Effector CD4-positive, alpha-beta T cell (primary cell): Measurements from ENCODE around the gene GLIPR1L2.
"Not testable (repeated sequence)": the region's sequence is repeated elsewhere in the genome, so short reads cannot be mapped to it uniquely, and the experiment has no call there.

Experiments used
- DNase-seq: peaks from one replicate; pipeline ENCODE4 v3.0.0-alpha.2; 2020
- total RNA-seq: gene quantifications from one replicate; lab custom pipeline; 2026; lab: John Stamatoyannopoulos, UW

GLIPR1L2 gene
- total RNA-seq, result 0.56 reads per million

DNA sequence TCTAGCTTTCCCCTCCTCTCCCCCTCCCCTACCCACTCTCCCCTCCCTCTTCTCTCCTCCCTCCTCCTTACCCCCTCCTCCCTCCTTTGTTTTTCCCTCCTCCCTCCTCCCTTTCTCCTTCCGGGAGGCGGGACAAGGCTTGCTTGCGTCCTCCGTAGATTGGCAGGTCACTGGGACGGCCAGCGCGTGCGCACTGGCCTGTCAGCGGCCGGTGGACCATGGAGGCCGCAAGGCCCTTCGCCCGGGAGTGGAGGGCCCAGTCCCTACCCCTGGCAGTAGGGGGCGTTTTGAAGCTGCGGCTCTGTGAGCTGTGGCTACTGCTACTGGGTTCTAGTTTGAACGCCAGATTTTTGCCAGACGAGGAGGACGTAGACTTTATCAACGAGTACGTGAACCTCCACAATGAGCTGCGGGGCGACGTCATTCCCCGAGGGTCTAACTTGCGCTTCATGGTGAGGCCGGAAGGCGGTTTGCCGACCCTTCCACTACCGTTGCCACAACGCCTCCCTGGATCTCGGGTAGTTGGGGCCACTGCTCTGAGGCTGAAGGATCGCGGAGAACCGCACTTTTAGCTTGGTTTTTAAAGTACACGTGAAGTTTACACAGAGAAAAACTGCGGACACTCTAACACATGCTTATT lies at the start of gene GLIPR1L2:
GLIPR1L2 (plus strand) TSS at position 191 of the 640 bp plus-strand sequence; CDS start at position 219, 28 bp downstream.
- DNase-seq, result peak; percentile 66

- no peak for DNase-seq
Measured at GRCh38 chr12:75341873-75342272, 49.0 kb upstream of the GLIPR1L2 start.

GRCh38 chr12:75345531-75345930 lies 45.4 kb upstream of the GLIPR1L2 start:
- no peak for DNase-seq

DNA sequence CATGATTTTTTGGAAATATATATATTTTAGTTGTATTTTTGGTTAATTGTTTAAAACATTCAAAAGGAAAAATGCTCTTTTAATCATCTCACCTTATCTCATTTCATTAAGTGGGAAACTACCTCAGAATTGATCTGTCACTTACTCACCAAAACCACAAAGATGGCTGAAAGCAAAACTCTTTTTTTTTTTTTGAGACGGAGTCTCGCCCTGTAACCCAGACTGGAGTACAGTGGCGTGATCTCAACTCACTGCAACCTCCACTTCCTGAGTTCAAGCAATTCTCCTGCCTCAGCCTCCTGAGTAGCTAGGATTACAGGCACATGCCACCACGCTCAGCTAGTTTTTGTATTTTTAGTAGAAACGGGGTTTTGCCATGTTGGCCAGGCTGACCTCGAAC lies 44.7 kb upstream of the GLIPR1L2 start:
- not testable (repeated sequence) for DNase-seq

- no peak for DNase-seq
Measured at GRCh38 chr12:75349946-75350345, 40.9 kb upstream of the GLIPR1L2 start.

DNA sequence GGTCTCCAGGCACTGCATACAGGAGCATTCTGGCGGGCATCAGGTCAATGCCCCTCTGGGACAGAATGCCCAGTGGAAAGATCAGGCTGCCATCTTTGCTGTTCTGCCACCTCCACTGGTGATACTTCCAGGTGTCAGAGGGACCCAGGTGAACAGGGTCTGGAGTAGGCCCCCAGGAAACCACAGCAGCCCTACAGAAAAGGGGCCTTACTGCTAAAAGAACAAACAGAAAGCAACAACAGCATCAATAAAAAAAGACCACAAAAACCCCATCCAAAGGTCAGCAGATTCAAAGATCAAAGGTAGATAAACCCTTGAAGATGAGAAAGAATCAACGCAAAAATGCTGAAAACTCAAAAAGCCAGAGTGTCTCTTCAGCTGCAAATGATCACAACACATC lies 40.5 kb upstream of the GLIPR1L2 start:
- no peak for DNase-seq

DNA sequence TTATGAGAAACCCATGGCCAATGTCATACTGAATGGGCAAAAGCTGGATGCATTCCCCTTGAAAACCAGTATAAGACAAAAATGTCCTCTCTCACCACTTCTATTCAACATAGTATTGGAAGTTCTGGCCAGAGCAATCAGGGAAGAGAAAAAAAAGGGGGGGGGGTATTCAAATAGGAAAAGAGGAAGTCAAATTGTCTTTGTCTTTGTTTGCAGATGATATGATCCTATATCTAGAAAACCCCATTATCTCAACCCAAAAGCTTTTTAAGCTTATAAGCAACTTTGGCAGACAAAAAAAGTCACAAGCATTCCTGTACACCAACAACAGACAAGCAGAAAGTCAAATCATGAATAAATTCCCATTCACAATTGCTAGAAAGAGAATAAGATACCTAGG lies 36.9 kb upstream of the GLIPR1L2 start:
- DNase-seq, result no peak

GRCh38 chr12:75360920-75361319 lies 30.0 kb upstream of the GLIPR1L2 start:
- DNase-seq, result no peak

DNA sequence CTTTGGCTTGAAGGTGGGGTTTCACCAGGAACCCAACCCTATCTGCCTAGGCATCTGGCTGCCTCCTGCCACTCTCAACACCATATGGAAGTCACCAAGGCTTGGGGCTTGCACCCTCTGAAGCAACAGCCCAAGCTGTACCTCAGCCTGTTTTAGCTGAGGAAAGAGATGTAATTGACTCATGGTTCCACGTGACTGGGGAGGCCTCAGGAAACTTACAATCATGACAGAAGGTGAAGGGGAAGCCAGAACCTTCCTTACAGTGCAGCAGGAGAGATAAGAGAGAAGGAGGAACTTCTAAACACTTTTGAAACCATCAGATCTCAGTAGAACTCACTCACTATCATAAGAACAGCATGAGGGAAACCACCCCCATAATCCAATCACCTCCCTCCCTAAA lies 29.5 kb upstream of the GLIPR1L2 start:
- no peak for DNase-seq

DNA sequence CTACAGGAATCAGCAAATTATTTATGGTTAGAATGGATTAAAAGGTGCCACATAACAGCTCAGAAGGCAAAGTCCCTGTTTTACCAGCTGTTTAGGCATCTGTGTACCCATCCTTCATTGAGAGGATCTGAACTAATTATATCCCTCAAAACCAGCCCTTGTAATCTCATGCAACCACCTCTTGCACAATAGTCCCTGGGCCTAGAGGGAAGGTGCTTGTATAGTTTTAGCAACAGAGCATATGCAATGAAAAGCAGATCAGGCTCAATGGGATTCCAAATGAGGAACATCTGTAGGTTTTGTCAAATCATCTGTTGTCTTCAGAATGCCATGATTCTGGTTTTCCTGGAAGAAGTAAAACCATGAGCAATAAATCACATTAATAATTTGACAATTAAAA lies 26.0 kb upstream of the GLIPR1L2 start:
- DNase-seq, result no peak

DNA sequence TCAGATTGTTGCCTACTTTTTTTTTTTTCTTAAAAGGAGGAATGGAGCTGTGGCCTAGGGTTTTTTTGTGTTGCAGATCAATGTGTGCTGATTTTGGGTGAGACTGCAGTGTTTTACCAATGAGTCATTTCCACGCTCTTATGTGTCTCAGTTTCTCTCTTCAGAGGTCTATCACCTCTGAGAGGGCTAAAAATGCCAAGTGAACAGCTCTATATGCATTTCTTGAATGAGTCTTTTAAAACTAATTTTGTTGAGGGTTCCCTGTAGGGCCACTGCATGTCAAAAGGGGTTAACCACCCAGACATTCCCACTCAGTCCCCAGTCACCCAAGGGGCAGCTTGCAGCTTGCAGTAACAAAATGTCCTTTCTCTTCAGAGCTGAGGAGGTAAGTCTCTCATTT lies 24.3 kb upstream of the GLIPR1L2 start:
- no peak for DNase-seq

DNA sequence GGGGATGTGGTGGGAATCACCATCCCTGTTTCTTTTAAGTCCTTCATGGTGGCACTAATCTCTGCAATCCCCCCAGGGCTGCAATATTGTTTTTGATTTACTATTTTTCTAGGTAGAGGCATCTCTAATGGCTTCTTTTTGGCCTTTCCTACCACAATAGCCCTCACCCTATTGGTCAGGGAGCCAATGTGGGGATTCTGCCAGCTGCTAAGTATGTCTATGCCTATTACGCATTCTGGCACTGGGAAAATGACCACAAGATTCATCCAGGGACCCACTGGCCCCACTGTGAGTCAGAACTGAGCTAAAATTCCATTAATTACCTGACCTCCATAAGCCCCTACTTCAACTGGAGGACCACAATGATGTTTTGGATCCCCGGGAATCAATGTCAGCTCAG lies 15.9 kb upstream of the GLIPR1L2 start:
- DNase-seq, result no peak

- no peak for DNase-seq
Measured at GRCh38 chr12:75378354-75378753, 12.5 kb upstream of the GLIPR1L2 start.

GRCh38 chr12:75389061-75389460 lies 1.8 kb upstream of the GLIPR1L2 start:
- DNase-seq, result no peak

GRCh38 chr12:75389706-75390105 lies 1.2 kb upstream of the GLIPR1L2 start:
- DNase-seq, result no peak

- DNase-seq, result no peak
Measured at GRCh38 chr12:75390156-75390898, 562 bp upstream of the GLIPR1L2 start.

DNA sequence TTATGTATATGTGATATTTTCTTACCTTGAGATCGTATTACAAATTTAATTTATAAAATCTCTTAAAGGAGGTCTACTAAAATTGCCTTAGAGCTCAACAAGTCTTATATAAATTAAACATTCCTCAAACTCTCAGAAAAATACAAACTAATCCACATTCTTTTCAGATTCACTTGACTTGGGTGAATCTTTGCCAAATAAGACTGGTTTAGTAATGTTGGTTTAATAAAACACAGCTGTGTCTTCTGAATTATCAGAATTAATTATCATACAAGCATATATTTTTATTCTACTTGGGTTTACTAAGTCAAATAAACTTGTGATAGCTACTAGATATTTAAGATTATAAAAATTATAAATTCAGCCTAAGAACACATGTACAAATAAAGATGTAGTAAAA lies 13.3 kb downstream of the GLIPR1L2 start:
- no peak for DNase-seq

DNA sequence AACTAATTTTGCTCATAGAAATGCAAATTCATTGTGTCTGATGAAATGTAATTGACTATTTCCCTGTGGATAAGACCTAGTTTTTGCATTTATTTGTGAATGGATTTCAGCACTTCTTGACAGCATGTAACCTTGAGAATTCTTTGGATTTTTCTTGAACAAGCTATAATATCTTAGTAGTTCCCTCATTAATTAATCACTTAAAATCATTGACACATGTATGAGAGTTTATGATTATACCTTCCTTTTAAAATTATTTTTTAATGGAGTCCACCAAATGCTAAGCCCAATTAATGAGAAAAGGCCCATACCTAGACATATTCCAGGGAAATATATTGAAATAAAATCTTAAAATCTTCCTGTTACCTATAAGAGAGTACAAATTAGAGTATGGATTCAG lies 16.8 kb downstream of the GLIPR1L2 start:
- DNase-seq, result no peak

DNA sequence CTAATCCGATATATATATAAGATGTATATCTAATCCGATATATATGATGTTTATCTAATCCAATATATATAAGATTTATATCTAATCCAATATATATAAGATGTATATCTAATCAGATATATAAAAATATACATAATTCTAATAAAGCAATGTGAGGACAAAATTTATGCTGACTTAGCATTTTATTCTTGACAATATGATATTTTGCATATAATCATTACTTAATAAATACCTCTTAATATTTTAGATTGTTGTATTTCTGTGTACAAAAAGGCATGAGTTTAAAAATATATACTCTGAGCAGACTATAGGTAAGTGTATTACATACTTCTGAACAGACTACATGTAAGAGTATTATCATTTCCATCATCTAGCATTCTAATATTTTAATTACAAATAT lies 18.9 kb downstream of the GLIPR1L2 start:
- no peak for DNase-seq

GRCh38 chr12:75414671-75415070 lies 23.8 kb downstream of the GLIPR1L2 start:
- DNase-seq, result no peak

- DNase-seq, result no peak
Measured at GRCh38 chr12:75419841-75420240, 29.0 kb downstream of the GLIPR1L2 start.

- no peak for DNase-seq
Measured at GRCh38 chr12:75427491-75427890, 36.6 kb downstream of the GLIPR1L2 start.

GRCh38 chr12:75428767-75429166 lies 37.9 kb downstream of the GLIPR1L2 start:
- no peak for DNase-seq

DNA sequence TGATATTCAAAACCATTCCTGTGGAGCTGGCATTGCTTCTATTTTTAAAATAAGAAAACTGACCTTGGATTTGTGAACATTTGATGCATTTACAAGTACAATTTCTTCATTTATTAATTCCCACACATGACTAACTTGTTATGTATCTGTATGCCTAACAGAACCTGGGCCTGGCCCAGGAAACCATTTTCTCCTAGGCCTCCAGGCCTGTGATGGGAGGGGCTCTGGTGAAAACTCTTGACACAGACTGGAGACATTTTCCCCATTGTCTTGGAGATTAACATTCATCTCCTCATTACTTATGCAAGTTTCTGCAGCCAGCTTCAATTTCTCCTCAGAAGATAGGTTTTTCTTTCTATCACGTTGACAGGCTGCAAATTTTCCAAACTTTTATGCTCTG lies 42.0 kb downstream of the GLIPR1L2 start:
- DNase-seq, result no peak

- peak; percentile 5 for DNase-seq
Measured at GRCh38 chr12:75437564-75437963, 46.7 kb downstream of the GLIPR1L2 start.
